Epithelial cell of esophagus (primary cell): ENCODE data around the gene NHLRC1.
"Not testable (repeated sequence)": the region's sequence is repeated elsewhere in the genome, so short reads cannot be mapped to it uniquely, and the experiment has no call there.

Source experiments
- DNase-seq: peaks from one replicate; pipeline ENCODE4 v3.0.0; 2010; ENCODE audit warnings: low read depth
- H3K4me3 ChIP-seq: 2 replicates; pipeline ENCODE4 v1.5.1; 2011; ENCODE audit warnings: mild to moderate bottlenecking, low read length, control low read depth
- TF ChIP-seq, protein P1 (sequence below): IDR thresholded peaks from 2 replicates; pipeline ENCODE4 v1.5.1; 2011; ENCODE audit warnings: low read depth, mild to moderate bottlenecking, low read length, control low read depth, inconsistent platforms; ENCODE audit not compliant: insufficient read depth; ENCODE audit errors: missing control alignments

Gene NHLRC1

DNA sequence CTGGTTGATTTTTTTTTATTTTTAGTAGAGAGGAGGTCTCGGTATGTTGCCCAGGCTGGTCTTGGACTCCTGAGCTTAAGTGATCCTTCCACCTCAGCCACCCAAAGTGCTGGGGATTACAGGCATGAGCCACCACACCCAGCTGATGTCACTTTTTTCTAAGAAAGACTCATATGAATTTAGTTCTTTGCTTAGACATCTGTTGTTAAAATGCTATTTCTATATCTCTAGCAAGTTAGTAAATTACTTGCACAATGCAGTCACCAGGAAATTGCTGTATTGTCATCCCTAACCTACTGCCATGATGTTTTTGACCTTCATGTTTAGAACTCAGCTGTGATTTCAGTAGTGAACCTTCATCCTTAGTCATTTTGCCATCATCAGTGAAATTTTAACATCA is 38.4 kb upstream of the NHLRC1 start:
- TF ChIP-seq, protein P1, sequence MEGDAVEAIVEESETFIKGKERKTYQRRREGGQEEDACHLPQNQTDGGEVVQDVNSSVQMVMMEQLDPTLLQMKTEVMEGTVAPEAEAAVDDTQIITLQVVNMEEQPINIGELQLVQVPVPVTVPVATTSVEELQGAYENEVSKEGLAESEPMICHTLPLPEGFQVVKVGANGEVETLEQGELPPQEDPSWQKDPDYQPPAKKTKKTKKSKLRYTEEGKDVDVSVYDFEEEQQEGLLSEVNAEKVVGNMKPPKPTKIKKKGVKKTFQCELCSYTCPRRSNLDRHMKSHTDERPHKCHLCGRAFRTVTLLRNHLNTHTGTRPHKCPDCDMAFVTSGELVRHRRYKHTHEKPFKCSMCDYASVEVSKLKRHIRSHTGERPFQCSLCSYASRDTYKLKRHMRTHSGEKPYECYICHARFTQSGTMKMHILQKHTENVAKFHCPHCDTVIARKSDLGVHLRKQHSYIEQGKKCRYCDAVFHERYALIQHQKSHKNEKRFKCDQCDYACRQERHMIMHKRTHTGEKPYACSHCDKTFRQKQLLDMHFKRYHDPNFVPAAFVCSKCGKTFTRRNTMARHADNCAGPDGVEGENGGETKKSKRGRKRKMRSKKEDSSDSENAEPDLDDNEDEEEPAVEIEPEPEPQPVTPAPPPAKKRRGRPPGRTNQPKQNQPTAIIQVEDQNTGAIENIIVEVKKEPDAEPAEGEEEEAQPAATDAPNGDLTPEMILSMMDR: no peak
- H3K4me3 ChIP-seq: no peak overlapping the region
- peak; percentile 40 for DNase-seq

DNA sequence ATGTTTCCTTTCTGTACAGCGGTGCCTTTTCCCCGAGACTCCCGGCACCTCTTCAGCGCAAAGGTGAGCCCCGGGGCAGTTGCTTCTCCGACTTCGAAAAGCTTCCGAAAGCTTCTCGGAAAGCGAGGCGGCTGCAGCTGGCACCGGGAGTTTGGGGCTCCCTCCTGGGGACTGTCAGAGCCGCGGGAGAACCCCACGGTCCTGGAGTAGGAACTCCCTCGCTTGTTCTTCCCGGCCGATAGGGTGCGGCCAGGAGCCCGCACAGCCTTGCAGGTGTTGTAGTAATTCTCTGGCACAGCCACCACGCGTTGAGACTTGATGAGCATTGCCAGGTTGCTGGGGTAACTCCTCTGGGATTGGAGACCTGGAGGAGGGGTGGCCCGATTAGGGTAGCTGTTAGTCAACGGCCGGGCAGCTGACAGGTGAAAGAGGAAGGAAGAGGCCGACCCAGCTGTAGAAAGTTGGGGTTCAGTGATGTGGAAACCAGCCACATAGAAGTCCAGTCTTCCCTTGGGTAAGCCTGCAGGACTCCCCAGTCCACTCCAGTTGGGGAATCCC is 33.5 kb upstream of the NHLRC1 start:
- peak overlapping the region; percentile 90 for H3K4me3 ChIP-seq
- TF ChIP-seq, protein P1: peak; percentile 52
- peak; percentile 97 for DNase-seq

DNA sequence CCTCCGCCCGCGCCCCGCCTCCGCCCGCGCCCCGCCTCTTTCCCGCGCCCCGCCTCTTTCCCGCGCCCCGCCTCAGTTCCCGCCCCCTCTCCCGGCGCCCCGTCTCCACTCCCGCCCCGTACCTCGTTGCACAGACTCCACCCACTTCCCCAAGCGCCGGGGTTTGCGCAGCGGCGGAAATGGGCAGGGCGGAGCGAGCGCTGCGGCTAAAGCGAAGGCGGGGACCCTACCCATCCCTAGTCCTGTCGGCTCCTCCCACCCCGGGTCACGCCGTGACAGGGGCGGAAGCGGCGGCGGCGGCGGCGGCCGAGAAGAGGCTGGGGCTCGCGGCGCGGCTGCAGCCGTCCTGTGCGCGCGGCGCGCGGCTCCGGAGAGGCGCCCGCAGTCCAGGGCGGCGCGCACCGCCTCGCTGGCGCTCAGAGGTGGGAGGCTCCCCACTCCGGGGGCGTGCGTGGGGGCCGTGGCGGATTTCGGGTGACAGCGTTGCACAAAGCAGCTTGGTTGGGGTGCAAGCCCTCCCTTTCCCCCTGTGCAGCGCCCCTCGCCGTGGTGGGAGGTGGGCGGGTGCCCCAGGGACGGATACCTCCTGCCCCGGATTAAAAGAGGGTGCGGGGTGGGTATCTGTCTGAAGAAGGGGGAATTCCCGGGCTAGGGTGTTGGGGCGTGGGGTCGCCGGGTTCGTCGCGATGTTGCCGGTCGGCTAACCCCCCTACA is 32.8 kb upstream of the NHLRC1 start, which contains the start of gene KDM1B:
Gene KDM1B, plus strand, starts transcription at position 273 of the 714 bp plus-strand sequence. CDS start 4,474 bp downstream, outside the sequence.
- TF ChIP-seq, protein P1: no peak
- H3K4me3 ChIP-seq: peak within 1 kb of the TSS; percentile 98
- DNase-seq: peak; percentile 99

DNA sequence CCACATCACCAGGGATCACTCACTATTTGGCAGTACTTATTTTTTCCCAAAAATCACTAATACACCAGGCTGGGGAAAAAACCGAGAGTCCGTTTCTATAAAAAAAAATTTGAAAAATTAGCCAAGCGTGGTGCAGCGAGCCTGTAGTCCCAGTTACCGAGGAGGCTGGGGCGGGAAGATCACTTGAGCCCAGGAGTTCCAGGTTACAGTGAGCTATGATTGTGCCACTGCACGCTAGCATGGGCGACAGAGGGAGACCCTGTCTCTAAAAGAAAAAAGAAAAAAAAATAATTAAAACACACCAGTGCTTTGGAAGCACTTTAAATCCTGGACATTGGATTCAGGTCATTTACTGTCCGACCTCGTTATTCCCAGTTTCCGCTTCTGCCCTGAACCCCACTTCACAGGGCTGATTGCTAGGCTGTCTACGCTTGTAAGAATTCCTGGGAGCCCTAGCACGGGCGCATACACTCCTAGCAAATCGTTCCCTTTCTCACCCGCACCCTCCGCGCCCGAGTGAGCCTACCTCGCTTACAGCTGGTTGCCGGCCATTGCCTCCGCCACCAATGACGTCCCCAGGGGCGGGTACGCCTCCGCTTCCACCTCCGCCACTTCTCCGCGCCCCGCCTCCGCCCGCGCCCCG is 32.2 kb upstream of the NHLRC1 start, which contains the start of gene TPMT:
Gene TPMT, minus strand, starts transcription at position 571 of the 643 bp plus-strand sequence. CDS start 5,950 bp downstream, outside the sequence.
- DNase-seq: peak; percentile 22
- H3K4me3 ChIP-seq: peak within 1 kb of the TSS; percentile 98
- TF ChIP-seq, protein P1: no peak

DNA sequence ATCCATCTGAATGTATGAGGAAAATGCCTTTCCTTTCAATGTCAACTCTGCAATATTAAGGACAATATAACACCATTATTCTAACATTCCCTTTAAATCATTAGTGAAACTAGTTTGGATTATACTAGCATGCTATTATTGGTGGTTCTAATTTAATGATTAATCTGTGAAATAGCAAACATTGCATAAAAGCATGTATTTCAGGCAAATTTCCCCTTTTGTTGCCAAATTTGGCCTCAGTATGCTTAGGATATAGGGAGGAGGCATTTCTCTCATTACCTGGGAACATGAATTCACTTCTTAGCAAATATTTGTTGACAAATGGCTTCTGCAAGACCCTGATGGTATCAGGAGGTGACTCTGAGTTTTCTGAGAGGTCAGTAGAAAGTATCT is 30.8 kb upstream of the NHLRC1 start:
- no peak for DNase-seq
- H3K4me3 ChIP-seq: no peak overlapping the region
- TF ChIP-seq, protein P1: no peak

DNA sequence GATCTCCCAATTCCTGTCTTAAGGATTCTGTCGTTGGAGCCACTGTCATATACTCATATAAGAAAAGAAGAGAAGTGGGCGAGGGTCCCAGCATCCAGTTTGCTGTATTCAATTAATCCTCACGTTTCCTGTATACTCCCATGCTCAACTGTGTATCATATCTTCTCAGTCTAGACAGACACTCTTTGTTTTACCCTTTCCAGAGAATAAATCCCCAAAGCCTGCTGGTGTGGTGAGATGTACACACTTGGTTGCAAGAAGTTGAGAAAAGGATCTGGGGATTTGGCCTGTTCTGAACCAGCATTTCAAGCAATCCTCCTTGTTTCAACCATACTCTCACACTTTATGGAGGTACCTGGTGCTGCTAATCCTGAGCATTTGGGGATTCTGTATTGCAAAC is 29.3 kb upstream of the NHLRC1 start:
- no peak for DNase-seq
- TF ChIP-seq, protein P1: no peak
- no peak overlapping the region for H3K4me3 ChIP-seq

DNA sequence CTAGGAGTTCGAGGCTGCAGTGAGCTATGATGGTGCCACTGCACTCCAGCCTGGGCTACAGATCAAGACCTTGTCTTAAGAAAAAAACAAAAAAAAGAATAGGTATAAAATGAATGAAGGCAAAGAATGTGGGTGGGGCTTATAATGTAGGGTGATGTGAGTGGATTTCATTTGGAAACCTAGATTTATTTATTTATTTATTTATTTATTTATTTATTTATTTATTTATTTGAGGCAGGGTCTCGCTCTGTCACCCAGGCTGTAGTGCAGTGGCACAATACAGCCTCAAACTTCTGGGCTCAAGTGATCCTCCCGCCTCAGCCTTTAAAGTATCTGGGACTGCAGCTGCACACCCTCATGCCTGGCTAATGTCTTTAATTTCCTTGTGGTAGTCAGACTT is 28.9 kb upstream of the NHLRC1 start:
- H3K4me3 ChIP-seq, DNase-seq: not testable (repeated sequence)
